CD4-positive, alpha-beta T cell treated with Interleukin-10 for 1 hour (primary cell): ENCODE measurements around the gene ASAP2.

Experiments
- DNase-seq: peaks from one replicate; pipeline ENCODE4 v3.0.0-alpha.2; 2020

Gene ASAP2

GRCh38 chr2:9300829-9301453, 94.3 kb downstream of the ASAP2 start:
- DNase-seq: no peak

- DNase-seq: no peak
Observed at GRCh38 chr2:9302755-9303154, 96.1 kb downstream of the ASAP2 start.

GRCh38 chr2:9303528-9304225, 97.1 kb downstream of the ASAP2 start:
- DNase-seq: no peak

- no peak for DNase-seq
Observed at GRCh38 chr2:9306911-9307310, 100.3 kb downstream of the ASAP2 start.

- no peak for DNase-seq
Observed at GRCh38 chr2:9307535-9307934, 100.9 kb downstream of the ASAP2 start.

GRCh38 chr2:9308186-9308955, 101.8 kb downstream of the ASAP2 start:
- no peak for DNase-seq

- DNase-seq: no peak
Observed at GRCh38 chr2:9309147-9309546, 102.5 kb downstream of the ASAP2 start.

GRCh38 chr2:9310377-9310776, 103.8 kb downstream of the ASAP2 start:
- no peak for DNase-seq

GRCh38 chr2:9310798-9311197, 104.2 kb downstream of the ASAP2 start:
- no peak for DNase-seq

- no peak for DNase-seq
Observed at GRCh38 chr2:9311488-9311887, 104.9 kb downstream of the ASAP2 start.

- no peak for DNase-seq
Observed at GRCh38 chr2:9312591-9312990, 106.0 kb downstream of the ASAP2 start.

GRCh38 chr2:9313443-9313842, 106.8 kb downstream of the ASAP2 start:
- no peak for DNase-seq

GRCh38 chr2:9315280-9315847, 108.8 kb downstream of the ASAP2 start:
- no peak for DNase-seq

- no peak for DNase-seq
Observed at GRCh38 chr2:9317559-9317958, 110.9 kb downstream of the ASAP2 start.

GRCh38 chr2:9318461-9319337, 112.1 kb downstream of the ASAP2 start:
- DNase-seq: no peak

GRCh38 chr2:9319338-9319715, 112.7 kb downstream of the ASAP2 start:
- no peak for DNase-seq

GRCh38 chr2:9322576-9322975, 116.0 kb downstream of the ASAP2 start:
- no peak for DNase-seq

GRCh38 chr2:9325428-9325827, 118.8 kb downstream of the ASAP2 start:
- no peak for DNase-seq

GRCh38 chr2:9326975-9327374, 120.4 kb downstream of the ASAP2 start:
- no peak for DNase-seq

GRCh38 chr2:9327873-9328352, 121.3 kb downstream of the ASAP2 start:
- DNase-seq: no peak

GRCh38 chr2:9328931-9329330, 122.3 kb downstream of the ASAP2 start:
- no peak for DNase-seq

GRCh38 chr2:9329497-9329896, 122.9 kb downstream of the ASAP2 start:
- no peak for DNase-seq
